ENCODE data around the gene TBXA2R.
"Not testable (repeated sequence)": the region's sequence is repeated elsewhere in the genome, so short reads cannot be mapped to it uniquely, and the experiment has no call there.

The TBXA2R gene

GRCh38 chr19:3605361-3605760 is 1.3 kb downstream of the TBXA2R start:
- no peak for DNase-seq (ENCODE audit: low spot score)

DNA sequence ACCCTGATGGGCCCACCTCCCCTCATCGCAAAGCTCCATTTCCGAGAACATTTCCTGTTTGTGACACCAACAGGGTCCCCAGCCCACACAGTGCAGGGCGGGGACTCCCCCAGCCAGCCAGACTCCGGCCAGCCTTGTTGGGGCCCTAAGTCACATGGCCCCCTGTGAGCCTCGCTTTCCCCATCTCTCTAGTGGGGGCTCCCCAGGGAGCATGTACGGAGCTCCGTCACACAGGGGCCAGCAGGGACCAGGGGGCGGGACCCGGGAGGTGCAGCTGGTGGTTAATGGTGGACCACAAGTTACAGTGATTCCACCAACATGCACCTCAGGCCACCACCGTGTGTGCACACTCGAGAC is 1.7 kb downstream of the TBXA2R start:
- no peak for DNase-seq (ENCODE audit: low spot score)

DNA sequence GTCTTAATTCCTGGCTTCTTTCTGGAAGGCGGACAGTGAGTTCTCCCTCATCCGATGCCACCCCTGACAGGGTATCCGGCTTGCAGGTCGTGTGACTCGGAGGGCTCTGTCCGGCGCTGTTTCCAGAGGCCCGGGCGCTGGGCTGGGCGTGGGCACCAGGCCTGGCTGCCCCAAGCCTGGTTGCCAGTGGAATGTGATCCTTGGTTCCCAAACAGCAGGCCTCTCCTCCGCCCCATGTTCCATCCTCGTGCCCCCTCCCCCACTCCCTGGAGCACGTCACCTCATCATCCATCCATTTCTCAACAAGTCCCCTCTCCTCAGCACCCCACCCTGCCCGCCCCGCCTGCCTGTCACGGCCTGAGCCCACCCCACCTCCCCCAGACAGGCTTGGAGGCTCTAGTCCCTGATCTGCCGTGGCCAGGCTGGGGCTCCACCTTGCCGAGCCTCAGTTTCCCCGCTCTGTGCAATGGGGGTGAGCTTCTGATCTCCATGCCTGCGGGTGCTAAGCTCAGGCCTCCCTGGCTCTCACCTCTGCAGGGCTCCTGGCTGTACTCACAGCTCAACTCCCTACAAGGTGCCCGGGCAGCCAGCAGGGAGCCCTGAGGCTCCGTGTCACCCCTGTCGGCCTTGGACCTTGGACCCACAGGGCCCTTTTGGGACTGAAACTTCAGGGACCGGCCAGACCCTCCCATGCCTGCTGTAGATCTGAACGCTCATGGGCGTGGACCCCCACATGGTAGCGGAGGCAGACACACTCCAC is 2.3 kb downstream of the TBXA2R start:
- DNase-seq (ENCODE audit: low spot score) = no peak

GRCh38 chr19:3603121-3603811 is 3.4 kb downstream of the TBXA2R start:
- no peak for DNase-seq (ENCODE audit: low spot score)

- no peak for DNase-seq (ENCODE audit: low spot score)
These were observed 5.7 kb downstream of the TBXA2R start for GRCh38 chr19:3601021-3601420.

DNA sequence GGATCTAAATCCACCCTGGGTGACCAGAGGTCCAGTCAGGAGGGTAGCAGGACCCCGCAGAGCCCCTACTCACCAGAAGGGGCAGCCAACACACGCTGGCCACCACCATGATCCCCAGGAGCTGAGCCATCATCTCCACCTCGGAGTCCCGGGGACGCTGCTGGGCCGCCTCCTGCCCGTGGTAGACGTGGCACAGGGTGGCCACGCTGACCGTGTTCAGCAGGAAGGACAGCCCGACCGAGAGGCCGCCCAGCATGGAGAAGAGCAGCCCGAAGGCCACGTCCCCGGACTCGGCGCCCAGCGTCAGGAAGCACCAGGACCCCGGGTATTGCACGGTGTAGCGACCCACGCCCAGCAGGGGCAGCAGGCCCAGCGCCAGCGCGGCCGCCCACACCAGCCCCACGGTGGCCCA is 6.9 kb downstream of the TBXA2R start:
- DNase-seq (ENCODE audit: low spot score) = no peak

GRCh38 chr19:3595521-3596061 is 11.1 kb downstream of the TBXA2R start:
- DNase-seq (ENCODE audit: low spot score) = no peak

DNA sequence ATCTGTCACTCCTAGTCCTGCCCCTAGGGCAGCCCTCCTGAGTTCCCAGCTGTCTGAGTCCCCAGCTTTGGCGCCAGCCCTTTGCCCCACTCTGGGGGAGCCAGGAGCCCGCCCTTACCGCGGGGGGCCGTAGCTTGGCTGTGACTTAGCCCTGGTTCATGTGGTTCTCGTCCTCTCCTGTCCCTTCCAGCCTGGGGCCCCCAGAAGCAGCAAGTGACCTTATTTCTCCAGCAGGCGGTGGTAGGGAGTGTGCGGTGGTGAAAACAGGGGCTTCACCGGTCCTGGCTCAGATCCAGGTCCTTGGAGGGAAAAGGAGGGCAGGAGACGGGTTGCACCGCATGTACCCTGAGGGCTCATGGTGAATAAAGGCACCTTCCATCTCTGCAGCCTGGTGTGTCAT is 13.5 kb downstream of the TBXA2R start:
- peak; percentile 3 for DNase-seq (ENCODE audit: low spot score)

- peak; percentile 1 for DNase-seq (ENCODE audit: low spot score)
These were observed 14.6 kb downstream of the TBXA2R start for GRCh38 chr19:3591876-3592613.

DNA sequence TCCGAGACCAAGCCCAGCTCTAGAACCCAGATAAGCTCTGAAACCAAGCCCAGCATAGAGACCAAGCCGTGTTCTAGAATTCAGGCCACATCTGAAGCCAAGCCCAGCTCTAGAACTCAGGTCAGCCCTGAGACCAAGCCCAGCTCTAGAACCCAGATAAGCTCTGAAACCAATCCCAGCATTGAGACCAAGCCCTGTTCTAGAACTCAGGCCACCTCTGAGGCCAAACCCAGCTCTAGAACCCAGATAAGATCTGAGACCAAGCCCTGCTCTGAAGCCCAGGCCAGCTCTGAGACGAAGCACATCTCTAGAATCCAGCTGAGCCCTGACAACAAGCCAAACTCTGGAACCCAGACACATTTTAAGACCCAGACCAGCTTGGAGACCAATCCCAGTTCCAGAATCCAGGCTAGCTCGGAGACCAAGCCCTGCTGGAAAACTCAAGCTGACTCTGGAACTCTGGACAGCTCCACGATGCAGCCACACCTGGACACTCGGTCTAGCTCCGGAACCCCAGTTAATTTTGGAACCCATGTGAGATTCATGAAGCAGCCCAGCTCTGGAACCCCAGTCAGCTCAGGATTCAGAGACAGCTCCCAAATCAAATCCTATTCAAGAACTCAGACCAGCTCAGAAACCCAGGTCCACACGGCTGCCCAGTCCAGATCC is 15.6 kb downstream of the TBXA2R start:
- DNase-seq (ENCODE audit: low spot score) = no peak

- no peak for DNase-seq (ENCODE audit: low spot score)
These were observed 16.7 kb downstream of the TBXA2R start for GRCh38 chr19:3589949-3590348.

GRCh38 chr19:3589439-3589838 is 17.2 kb downstream of the TBXA2R start:
- DNase-seq (ENCODE audit: low spot score) = no peak

GRCh38 chr19:3586707-3587346 is 19.8 kb downstream of the TBXA2R start:
- no peak for DNase-seq (ENCODE audit: low spot score)

DNA sequence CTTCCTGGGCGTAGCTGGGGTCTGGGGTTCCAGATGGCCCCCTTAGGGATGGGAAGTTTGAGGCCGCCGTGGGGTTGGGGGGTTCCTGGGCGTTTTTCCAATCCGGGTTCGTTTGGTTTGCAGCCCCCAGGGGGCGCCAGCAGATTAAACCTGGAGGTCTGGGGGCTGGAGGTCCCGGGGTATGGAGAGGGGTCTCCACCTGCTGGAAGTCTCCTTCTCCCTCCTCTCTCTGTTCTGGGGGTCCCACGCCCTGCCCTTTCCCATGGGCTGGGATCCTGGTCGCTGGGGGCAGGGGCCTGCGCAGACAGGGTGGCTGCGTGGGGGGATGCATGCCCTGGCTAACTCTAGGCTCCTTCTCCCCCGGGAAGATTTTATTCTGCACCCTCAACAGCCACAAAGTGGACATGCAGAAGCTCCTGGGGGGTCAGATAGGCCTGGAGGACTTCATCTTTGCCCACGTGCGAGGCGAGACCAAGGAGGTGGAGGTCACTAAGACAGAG is 20.5 kb downstream of the TBXA2R start:
- DNase-seq (ENCODE audit: low spot score) = no peak

DNA sequence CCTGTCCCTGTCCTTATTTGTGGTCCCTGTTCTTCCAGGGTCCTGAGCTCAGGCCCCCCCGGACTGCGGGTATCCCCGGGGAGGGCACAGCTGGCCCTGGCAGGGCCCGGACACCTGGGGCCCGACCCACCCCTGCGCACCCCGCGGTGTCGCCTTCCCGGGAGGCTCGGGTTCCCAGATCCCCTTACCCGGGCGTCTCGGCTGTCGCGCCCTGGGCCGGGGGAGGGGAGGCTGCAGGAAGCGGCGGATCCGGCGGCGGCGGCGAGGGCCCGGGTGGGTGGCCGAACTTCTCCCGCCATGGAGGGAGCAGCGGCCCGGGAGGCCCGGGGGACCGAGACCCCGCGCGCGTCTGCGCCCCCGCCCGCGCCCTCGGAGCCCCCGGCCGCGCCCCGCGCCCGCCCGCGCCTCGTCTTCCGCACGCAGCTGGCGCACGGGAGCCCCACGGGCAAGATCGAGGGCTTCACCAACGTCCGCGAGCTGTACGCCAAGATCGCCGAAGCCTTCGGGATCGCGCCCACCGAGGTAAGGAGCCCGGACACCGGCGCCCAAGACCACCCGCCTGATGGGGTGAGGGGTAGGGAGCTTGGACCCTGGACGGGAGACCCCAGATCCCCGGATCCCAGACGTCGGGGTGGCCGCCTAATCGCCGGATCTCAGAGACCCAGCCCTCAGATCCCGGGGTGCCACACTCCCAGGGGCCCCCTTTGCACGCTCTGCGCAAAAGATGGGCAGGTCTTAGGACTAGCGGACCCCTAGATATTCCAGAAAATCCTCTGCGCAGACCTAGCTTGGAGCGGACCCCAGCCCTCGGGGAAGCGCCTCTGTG is 21.2 kb downstream of the TBXA2R start, which contains the start of gene GIPC3:
TSS of gene GIPC3 (plus strand) at position 178 of the 826 bp plus-strand sequence. CDS start at position 298, 120 bp downstream.
- DNase-seq (ENCODE audit: low spot score) = no peak

DNA sequence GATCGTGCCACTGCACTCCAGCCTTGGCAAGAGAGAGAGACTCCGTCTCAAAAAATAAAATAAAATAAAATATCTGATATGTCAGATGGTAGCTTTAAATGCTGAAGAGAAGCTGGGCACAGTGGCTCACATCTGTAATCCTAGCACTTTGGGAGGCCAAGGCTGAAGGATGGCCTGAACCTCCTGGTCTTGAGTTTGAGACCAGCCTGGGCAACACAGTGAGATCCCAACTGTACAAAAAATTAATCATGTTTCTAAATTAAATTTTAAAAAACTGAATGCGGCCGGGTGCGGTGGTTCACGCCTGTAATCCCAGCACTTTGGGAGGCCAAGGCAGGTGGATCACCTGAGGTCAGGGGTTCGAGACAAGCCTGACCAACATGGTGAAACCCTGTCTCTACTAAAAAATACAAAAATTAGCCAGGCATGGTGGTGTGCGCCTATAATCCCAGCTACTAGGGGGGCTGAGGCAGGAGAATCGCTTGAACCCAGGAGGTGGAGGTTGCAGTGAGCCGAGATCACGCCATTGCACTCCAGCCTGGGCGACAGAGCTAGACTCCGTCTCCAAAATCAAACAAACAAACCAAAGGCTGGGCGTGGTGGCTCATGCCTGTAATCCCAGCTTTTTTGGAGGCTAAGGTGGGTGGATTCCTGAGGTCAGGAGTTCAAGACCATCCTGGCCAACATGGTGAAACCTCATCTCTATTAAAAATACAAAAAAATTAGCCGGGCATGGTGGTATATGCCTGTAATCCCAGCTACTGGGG is 22.5 kb downstream of the TBXA2R start:
- not testable (repeated sequence) for DNase-seq (ENCODE audit: low spot score)

DNA sequence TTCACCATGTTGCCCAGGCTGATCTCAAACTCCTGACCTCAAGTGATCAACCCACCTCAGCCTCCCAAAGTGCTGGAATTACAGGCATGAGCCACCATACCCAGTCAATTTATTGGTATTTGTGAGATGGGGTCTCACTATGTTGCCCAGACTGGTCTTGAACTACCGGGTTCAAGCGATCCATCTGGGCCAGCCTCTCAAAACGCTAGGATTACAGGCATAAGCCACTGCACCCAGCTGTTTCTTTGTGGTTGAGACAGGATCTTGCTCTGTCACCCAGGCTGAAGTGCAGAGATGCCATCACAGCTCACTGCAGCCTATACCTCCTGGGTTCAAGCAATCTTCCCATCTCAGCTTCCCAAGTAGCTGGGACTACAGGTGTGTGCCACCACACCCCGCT is 24.9 kb downstream of the TBXA2R start:
- not testable (repeated sequence) for DNase-seq (ENCODE audit: low spot score)

DNA sequence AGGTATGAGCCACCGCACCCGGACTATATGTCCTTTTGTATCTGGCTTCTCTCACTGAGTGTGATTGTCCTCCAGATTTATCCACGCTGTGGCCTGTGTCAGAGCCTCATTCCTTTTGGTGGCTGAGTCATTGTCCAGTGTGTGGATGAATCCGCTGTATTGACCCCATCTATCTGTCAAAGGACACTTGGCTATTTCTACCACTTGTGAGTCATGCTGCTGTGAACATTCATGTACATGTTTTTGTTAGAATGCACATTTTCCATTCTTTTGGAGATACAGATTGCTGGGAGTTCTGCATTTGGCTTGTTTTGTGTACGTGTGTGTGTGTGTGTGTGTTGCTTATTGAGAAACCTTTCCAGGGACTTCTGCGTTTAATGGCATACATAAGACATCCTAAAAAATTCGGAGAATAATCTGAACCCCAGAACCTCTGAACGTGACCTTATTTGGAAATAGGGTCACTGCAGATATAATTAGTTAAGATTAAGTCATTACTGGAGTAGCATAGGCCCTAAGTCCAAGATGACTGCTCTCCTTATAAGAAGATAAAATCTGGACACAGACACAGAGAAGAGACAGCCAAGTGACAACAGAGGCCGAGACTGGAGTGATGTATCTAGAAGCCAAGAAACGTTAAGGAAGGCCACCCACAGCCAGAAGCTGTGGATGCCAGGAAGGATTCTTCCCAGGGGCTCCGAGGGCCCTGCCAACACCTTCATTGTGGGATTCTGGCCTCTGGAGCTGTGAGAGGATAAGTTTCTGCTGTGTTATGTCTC is 26.3 kb downstream of the TBXA2R start:
- peak; percentile 92 for DNase-seq (ENCODE audit: low spot score)

- DNase-seq (ENCODE audit: low spot score) = no peak
These were observed 28.3 kb downstream of the TBXA2R start for GRCh38 chr19:3578390-3578789.
